ENCODE measurements around the gene KRTAP9-8. TPM values are rescaled to one million over a fixed set of nuclear protein-coding genes. Genes with fewer than 3 reads are reported as not detected.

The KRTAP9-8 gene
- total and polyA plus RNA-seq, 7 donors = not detected

- ATAC-seq (no peak), DNase-seq (no peak)
- no peaks in the 10 kb centered on the region for H3K4me1 ChIP-seq
- no peak for TF ChIP-seq CTCF (IDR thresholded peaks at IDR 0.05)
- peaks cover 0 to 8% (median 0%) of the 10 kb centered on the region in 3 donors for H3K27me3 ChIP-seq (ENCODE audit: insufficient read depth in 3 of 3, low read length in 2 of 3)
- no peak overlapping the region for H3K27ac ChIP-seq
- H3K9me3 ChIP-seq = no peaks in the 10 kb centered on the region
- no peak overlapping the region for H3K4me3 ChIP-seq
- 8 to 22% (median 12%) methylated on average over 1 of the region's 1 CpG for WGBS, 3 donors
- no peaks in the 10 kb centered on the region for H3K36me3 ChIP-seq (ENCODE audit: insufficient read depth in 1 of 2, low read depth in 1 of 2)
- intact Hi-C loops (cut with DNase I) = no loop called here
These were observed 25.8 kb upstream of the KRTAP9-8 start for GRCh38 chr17:41211845-41212466.

- H3K4me3 ChIP-seq = no peak overlapping the region
- no peak overlapping the region for H3K27ac ChIP-seq
- ATAC-seq (no peak), DNase-seq (no peak)
- no peaks in the 10 kb centered on the region for H3K36me3 ChIP-seq (ENCODE audit: insufficient read depth in 1 of 2, low read depth in 1 of 2)
- H3K4me1 ChIP-seq = no peaks in the 10 kb centered on the region
- WGBS, 3 donors = 30 to 38% (median 35%) methylated on average over 7 of the region's 7 CpGs
- peaks cover 0 to 8% (median 0%) of the 10 kb centered on the region in 3 donors for H3K27me3 ChIP-seq (ENCODE audit: insufficient read depth in 3 of 3, low read length in 2 of 3)
- intact Hi-C loops (cut with DNase I) = no loop called here
- no peaks in the 10 kb centered on the region for H3K9me3 ChIP-seq
- no peak for TF ChIP-seq CTCF (IDR thresholded peaks at IDR 0.05)
These were observed 25.2 kb upstream of the KRTAP9-8 start for GRCh38 chr17:41212524-41213169.

- intact Hi-C loops (cut with DNase I) = no loop called here
- no peak for TF ChIP-seq CTCF (IDR thresholded peaks at IDR 0.05)
- no peak overlapping the region for H3K27ac ChIP-seq
- H3K4me3 ChIP-seq = no peak overlapping the region
- no peaks in the 10 kb centered on the region for H3K4me1 ChIP-seq
- H3K27me3 ChIP-seq (ENCODE audit: insufficient read depth in 3 of 3, low read length in 2 of 3) = peaks cover 0 to 6% (median 0%) of the 10 kb centered on the region in 3 donors
- no peaks in the 10 kb centered on the region for H3K36me3 ChIP-seq (ENCODE audit: insufficient read depth in 1 of 2, low read depth in 1 of 2)
- DNase-seq (no peak), ATAC-seq (no peak)
- no peaks in the 10 kb centered on the region for H3K9me3 ChIP-seq
- WGBS, 3 donors = 64 to 76% (median 71%) methylated on average over 1 of the region's 1 CpG
These were observed 22.1 kb upstream of the KRTAP9-8 start for GRCh38 chr17:41215681-41216080.

DNA sequence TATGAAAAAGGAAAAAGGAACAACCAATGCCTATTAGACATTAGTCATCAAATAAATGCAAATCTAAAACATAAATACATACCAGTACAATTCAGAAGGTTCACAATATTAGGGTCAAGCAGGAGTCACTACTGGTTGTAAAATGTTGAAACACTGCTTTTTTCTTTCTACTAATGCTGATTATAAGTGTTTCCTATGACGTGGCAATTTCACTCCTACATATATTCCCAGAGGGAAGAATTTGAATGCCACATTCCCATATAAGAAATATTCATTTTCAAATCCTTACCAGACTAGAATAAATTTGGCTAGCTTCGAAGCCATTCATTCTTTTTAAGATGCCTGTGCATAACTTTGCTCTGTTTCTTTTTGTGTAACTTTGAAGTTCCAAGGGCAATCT, 14.0 kb upstream of the KRTAP9-8 start:
- no peaks in the 10 kb centered on the region for H3K27me3 ChIP-seq (ENCODE audit: insufficient read depth in 3 of 3, low read length in 2 of 3)
- no peaks in the 10 kb centered on the region for H3K4me1 ChIP-seq
- H3K36me3 ChIP-seq (ENCODE audit: insufficient read depth in 1 of 2, low read depth in 1 of 2) = no peaks in the 10 kb centered on the region
- ATAC-seq = no peak
- TF ChIP-seq CTCF (IDR thresholded peaks at IDR 0.05) = no peak
- intact Hi-C loops (cut with DNase I) = no loop called here
- no peak overlapping the region for H3K27ac ChIP-seq
- DNase-seq = no peak
- H3K9me3 ChIP-seq = no peaks in the 10 kb centered on the region
- no peak overlapping the region for H3K4me3 ChIP-seq
- 51 to 59% (median 51%) methylated on average over 2 of the region's 2 CpGs for WGBS, 3 donors

All from psoas muscle (tissue), 8 donors.